GM23338 (cell line): Measurements from ENCODE around the gene REEP1.

ENCODE experiments used
- CREB1 ChIP-seq: fragments of 250-450 bp; sonication (Bioruptor Pico); IDR thresholded peaks from 2 replicates; pipeline ENCODE4 v1.5.0; 2020; ENCODE audit warnings: low read depth, mild to moderate bottlenecking, moderate library complexity
- CTCF ChIP-seq, 2 experiments: fragments of 200-600 bp in 1 of 2; sonication (generic) in 1 of 2; conservative IDR thresholded peaks; 2 replicates each; pipeline versions ENCODE4 v1.5.1 to v1.6.1; 2016 to 2017; ENCODE audit warnings: antibody characterized with exemption in 2 of 2, low read depth in 2 of 2, mild to moderate bottlenecking in 2 of 2, moderate library complexity in 1 of 2
- ETS1 ChIP-seq: IDR thresholded peaks from 2 replicates; pipeline ENCODE4 v1.6.1; 2016; ENCODE audit warnings: antibody characterized with exemption
- EZH2 ChIP-seq: fragments of 200-600 bp; sonication (generic); IDR thresholded peaks from one replicate; pipeline ENCODE4 v1.8.0; 2017; ENCODE audit warnings: antibody characterized with exemption, mild to moderate bottlenecking, low read depth; ENCODE audit not compliant: unreplicated experiment
- EZH2phosphoT487 ChIP-seq: fragments of 200-600 bp; sonication (generic); IDR thresholded peaks from one replicate; pipeline ENCODE4 v1.8.1; 2018; ENCODE audit warnings: antibody characterized with exemption; ENCODE audit not compliant: unreplicated experiment
- JUNB ChIP-seq: IDR thresholded peaks from one replicate; pipeline ENCODE4 v1.6.1; 2016; ENCODE audit warnings: antibody characterized with exemption; ENCODE audit not compliant: unreplicated experiment
- POLR2AphosphoS5 ChIP-seq: IDR thresholded peaks from 2 replicates; pipeline ENCODE4 v1.6.1; 2016; ENCODE audit warnings: antibody characterized with exemption, low read depth
- REST ChIP-seq: IDR thresholded peaks from one replicate; pipeline ENCODE4 v1.6.1; 2018; ENCODE audit warnings: antibody characterized with exemption; ENCODE audit not compliant: unreplicated experiment
- STAT1 ChIP-seq: IDR thresholded peaks from one replicate; pipeline ENCODE4 v1.6.1; 2016; ENCODE audit warnings: antibody characterized with exemption; ENCODE audit not compliant: unreplicated experiment
- ZNF331 ChIP-seq: fragments of 250-450 bp; sonication (Bioruptor Pico); IDR thresholded peaks from 2 replicates; pipeline ENCODE4 v1.5.0; 2020; ENCODE audit warnings: low read depth, mild to moderate bottlenecking, moderate library complexity

- TF ChIP-seq POLR2AphosphoS5 (no peak), CTCF (conservative IDR thresholded peaks at IDR 0.05; ENCODE audit: low read depth in 2 of 2) (no peak), EZH2 (no peak), JUNB (no peak), STAT1 (no peak), EZH2phosphoT487 (no peak), ZNF331 (CRISPR knock-in tag) (no peak), CREB1 (CRISPR knock-in tag) (no peak), REST (no peak), ETS1 (no peak)
These were observed 35.1 kb downstream of the REEP1 start for GRCh38 chr2:86302320-86302719.
